GM19372 (cell line): ENCODE data around the gene CTSC.

Experiments
- ATAC-seq: cut with Tn5 transposase; IDR thresholded peaks from one replicate; pipeline ENCODE4 v1.9.1; 2021; ENCODE audit warnings: mild to moderate bottlenecking, low read depth, moderate library complexity; ENCODE audit not compliant: unreplicated experiment

The CTSC gene

GRCh38 chr11:88337181-88337986 lies at the start of gene CTSC:
TSS of gene CTSC (minus strand) at chr11:88337736. CDS start at chr11:88337672, 64 bp downstream.
- peak; percentile 92 for ATAC-seq

- no peak for ATAC-seq
These were observed 47.1 kb upstream of the CTSC start for GRCh38 chr11:88384669-88385005.

GRCh38 chr11:88384004-88384668 lies 46.6 kb upstream of the CTSC start:
- ATAC-seq: no peak

- no peak for ATAC-seq
These were observed 45.9 kb upstream of the CTSC start for GRCh38 chr11:88383447-88383846.

- ATAC-seq: no peak
These were observed 41.6 kb upstream of the CTSC start for GRCh38 chr11:88379130-88379529.

GRCh38 chr11:88378422-88379066 lies 41.0 kb upstream of the CTSC start:
- ATAC-seq: no peak

- ATAC-seq: no peak
These were observed 40.1 kb upstream of the CTSC start for GRCh38 chr11:88377646-88378045.

- ATAC-seq: no peak
These were observed 39.6 kb upstream of the CTSC start for GRCh38 chr11:88377144-88377543.

- no peak for ATAC-seq
These were observed 38.5 kb upstream of the CTSC start for GRCh38 chr11:88375927-88376470.

GRCh38 chr11:88370782-88371181 lies 33.2 kb upstream of the CTSC start:
- ATAC-seq: no peak

GRCh38 chr11:88367310-88367709 lies 29.8 kb upstream of the CTSC start:
- no peak for ATAC-seq

GRCh38 chr11:88363648-88364065 lies 26.1 kb upstream of the CTSC start:
- ATAC-seq: no peak

- no peak for ATAC-seq
These were observed 25.5 kb upstream of the CTSC start for GRCh38 chr11:88363004-88363403.

GRCh38 chr11:88360141-88360540 lies 22.6 kb upstream of the CTSC start:
- no peak for ATAC-seq

GRCh38 chr11:88359541-88359940 lies 22.0 kb upstream of the CTSC start:
- peak; percentile 57 for ATAC-seq

GRCh38 chr11:88359114-88359513 lies 21.6 kb upstream of the CTSC start:
- ATAC-seq: no peak

GRCh38 chr11:88358040-88358431 lies 20.5 kb upstream of the CTSC start:
- no peak for ATAC-seq

GRCh38 chr11:88357323-88358039 lies 19.9 kb upstream of the CTSC start:
- ATAC-seq: peak; percentile 41

- ATAC-seq: no peak
These were observed 18.4 kb upstream of the CTSC start for GRCh38 chr11:88355887-88356286.

- ATAC-seq: no peak
These were observed 17.4 kb upstream of the CTSC start for GRCh38 chr11:88354912-88355311.
